CD14-positive monocyte (primary cell): ENCODE data around the gene HAPLN3. TPM values are rescaled to one million over a fixed set of nuclear protein-coding genes. Genes with fewer than 3 reads are reported as not detected.

Experiments used
- DNase-seq, 3 donors: peaks; one replicate each; pipeline ENCODE4 v3.0.0-alpha.2; 2011 to 2022
- H2AFZ ChIP-seq: 2 replicates; pipeline ENCODE4 v1.6.0; 2012; ENCODE audit warnings: mild to moderate bottlenecking, low read depth, low read length, inconsistent platforms; ENCODE audit not compliant: insufficient read depth, poor library complexity, severe bottlenecking
- H3K27ac ChIP-seq, 2 donors: 1 replicate in 1 of 2; 2 replicates in 1 of 2; pipeline ENCODE4 v1.5.1; 2012 to 2013; ENCODE audit warnings: low read length in 2 of 2, control low read depth in 1 of 2, inconsistent platforms in 1 of 2, low read depth in 1 of 2, mild to moderate bottlenecking in 1 of 2
- H3K27me3 ChIP-seq, 2 donors: one replicate each; pipeline versions ENCODE4 v1.6.0 to v1.6.1; 2011 to 2013; ENCODE audit warnings: low read length in 2 of 2; ENCODE audit not compliant: control insufficient read depth in 2 of 2, insufficient read depth in 2 of 2
- H3K36me3 ChIP-seq, 2 donors: replicated peaks in 1 of 2; 1 replicate in 1 of 2; 2 replicates in 1 of 2; pipeline versions ENCODE4 v1.5.1 to v1.6.1; 2012 to 2013; ENCODE audit warnings: low read length in 2 of 2, control low read depth in 1 of 2, inconsistent platforms in 1 of 2, mild to moderate bottlenecking in 1 of 2; ENCODE audit not compliant: insufficient read depth in 2 of 2, control insufficient read depth in 1 of 2
- H3K4me1 ChIP-seq, 2 donors: 1 replicate in 1 of 2; 2 replicates in 1 of 2; pipeline versions ENCODE4 v1.5.1 to v1.6.1; 2012 to 2013; ENCODE audit warnings: low read length in 2 of 2, control low read depth in 1 of 2, inconsistent platforms in 1 of 2, mild to moderate bottlenecking in 1 of 2, moderate library complexity in 1 of 2; ENCODE audit not compliant: insufficient read depth in 2 of 2, control insufficient read depth in 1 of 2
- H3K4me2 ChIP-seq: replicated peaks from 2 replicates; pipeline ENCODE3; 2012; ENCODE audit warnings: low read length, moderate library complexity, mild to moderate bottlenecking; ENCODE audit not compliant: poor library complexity, severe bottlenecking; ENCODE audit errors: extremely low read depth
- H3K4me3 ChIP-seq, 3 experiments: fragments of 200-600 bp in 1 of 3; sonication (generic) in 1 of 3; replicated peaks in 1 of 3; 1 replicate in 2 of 3; 2 replicates in 1 of 3; pipeline ENCODE4 v1.5.1; 2011 to 2013; ENCODE audit warnings: low read length in 3 of 3, mild to moderate bottlenecking in 3 of 3, control low read depth in 2 of 3, low read depth in 2 of 3, inconsistent platforms in 1 of 3, moderate library complexity in 1 of 3
- H3K79me2 ChIP-seq: 2 replicates; pipeline ENCODE4 v1.6.0; 2012; ENCODE audit warnings: mild to moderate bottlenecking, control low read depth, inconsistent platforms, low read length, moderate library complexity; ENCODE audit not compliant: insufficient read depth
- H3K9ac ChIP-seq: 2 replicates; pipeline ENCODE4 v1.6.0; 2017; ENCODE audit warnings: low read length, mild to moderate bottlenecking; ENCODE audit not compliant: insufficient read depth, poor library complexity, severe bottlenecking
- H3K9me3 ChIP-seq, 2 donors: replicated peaks in 1 of 2; 1 replicate in 1 of 2; 2 replicates in 1 of 2; pipeline versions ENCODE4 v1.5.1 to v1.6.1; 2012 to 2013; ENCODE audit warnings: low read length in 2 of 2, control low read depth in 1 of 2; ENCODE audit not compliant: control insufficient read depth in 1 of 2, insufficient read depth in 1 of 2
- H4K20me1 ChIP-seq: 2 replicates; pipeline ENCODE4 v1.6.0; 2012; ENCODE audit warnings: mild to moderate bottlenecking, low read length, control low read depth, moderate library complexity; ENCODE audit not compliant: insufficient read depth
- H3K27ac Mint-ChIP-seq, 7 donors: one replicate each; pipeline ENCODE4 v1.8.0; 2020; ENCODE audit warnings: mild to moderate bottlenecking in 7 of 7, mixed read lengths in 7 of 7, moderate library complexity in 6 of 7, inconsistent platforms in 2 of 7
- H3K27me3 Mint-ChIP-seq, 3 donors: one replicate each; pipeline ENCODE4 v1.8.0; 2021 to 2022; ENCODE audit warnings: low read depth in 3 of 3, mild to moderate bottlenecking in 3 of 3, mixed read lengths in 3 of 3, moderate library complexity in 3 of 3, inconsistent platforms in 1 of 3
- H3K36me3 Mint-ChIP-seq, 2 donors: one replicate each; pipeline ENCODE4 v1.8.0; 2020; ENCODE audit warnings: mixed read lengths in 2 of 2, inconsistent platforms in 1 of 2, mild to moderate bottlenecking in 1 of 2
- H3K4me1 Mint-ChIP-seq: one replicate; pipeline ENCODE4 v1.8.0; 2020; ENCODE audit warnings: mild to moderate bottlenecking, mixed read lengths
- H3K4me3 Mint-ChIP-seq, 2 donors: one replicate each; pipeline ENCODE4 v1.8.0; 2020; ENCODE audit warnings: mild to moderate bottlenecking in 2 of 2, mixed read lengths in 2 of 2, moderate library complexity in 1 of 2
- H3K9me3 Mint-ChIP-seq, 7 donors: one replicate each; pipeline ENCODE4 v1.8.0; 2020 to 2022; ENCODE audit warnings: mixed read lengths in 7 of 7, mild to moderate bottlenecking in 6 of 7, moderate library complexity in 6 of 7, inconsistent platforms in 2 of 7
- CTCF ChIP-seq: fragments of 200-600 bp; IDR thresholded peaks from one replicate; pipeline ENCODE4 v1.8.0; 2022; ENCODE audit warnings: antibody characterized with exemption, mild to moderate bottlenecking
- WGBS: methylation state at CpG from one replicate; pipeline ENCODE4 v1.1.5; 2013; ENCODE audit warnings: missing lambda C conversion rate; ENCODE audit not compliant: insufficient coverage; 5-methylcytosine and 5-hydroxymethylcytosine counted together
- intact Hi-C, 2 donors: fragments of 100-400 bp; cut with micrococcal nuclease; formaldehyde crosslinking; loops; one replicate each; pipeline versions ENCODE4 v1.15.0 to v1.15.1; 2023
- polyA plus RNA-seq, 3 donors: library from polyadenylated mRNA; depleted of rRNA in 1 of 3; unstranded in 2 of 3; stranded (reverse) in 1 of 3; fragments of 300-500 nt in 2 of 3; fragments of >200 nt in 1 of 3; fragmentation: Illumina TruSeq in 2 of 3; gene quantifications; 1 replicate in 2 of 3; 2 replicates in 1 of 3; pipeline ENCODE4 v1.2.3, GENCODE V29; 2012 to 2021

The HAPLN3 gene
- polyA plus RNA-seq, 3 donors, result 0.60 to 2.8 (median 0.65) TPM

GRCh38 chr15:88874684-88875083 is 20.7 kb downstream of the HAPLN3 start:
- Mint-ChIP-seq H3K27me3 (peaks cover under 1 to 3% (median 3%) of the 10 kb centered on the region in 3 donors), H3K4me1 (no peaks in the 10 kb centered on the region), H3K27ac (no peak overlapping the region), H3K36me3 (no peaks in the 10 kb centered on the region), H3K9me3 (no peaks in the 10 kb centered on the region), H3K4me3 (no peak overlapping the region)
- no peak for DNase-seq
- Histone ChIP-seq H3K4me2 (no peak overlapping the region), H3K4me1 (no peaks in the 10 kb centered on the region), H3K36me3 (no peaks in the 10 kb centered on the region), H3K9ac (no peak overlapping the region), H3K4me3 (no peak overlapping the region), H3K9me3 (no peaks in the 10 kb centered on the region), H3K79me2 (no peaks in the 10 kb centered on the region), H4K20me1 (no peaks in the 10 kb centered on the region), H3K27me3 (no peaks in the 10 kb centered on the region), H2AFZ (no peak overlapping the region), H3K27ac (no peak overlapping the region)
- WGBS, result 38% methylated on average over 1 of the region's 6 CpGs
- TF ChIP-seq CTCF, result no peak
- intact Hi-C loops, result no loop called here

GRCh38 chr15:88874275-88874674 is 21.1 kb downstream of the HAPLN3 start:
- intact Hi-C loops, result no loop called here
- no peak for DNase-seq
- no peak overlapping the region for H3K4me3 ChIP-seq
- no peak overlapping the region for H3K9ac ChIP-seq
- Mint-ChIP-seq H3K4me1 (no peaks in the 10 kb centered on the region), H3K27ac (no peak overlapping the region), H3K27me3 (peaks cover 3% of the 10 kb centered on the region in 3 donors), H3K4me3 (no peak overlapping the region), H3K9me3 (no peaks in the 10 kb centered on the region), H3K36me3 (no peaks in the 10 kb centered on the region)
- no peaks in the 10 kb centered on the region for H3K79me2 ChIP-seq
- no peaks in the 10 kb centered on the region for H3K27me3 ChIP-seq
- WGBS, result 90% methylated on average over 10 of the region's 15 CpGs
- H3K36me3 ChIP-seq, result no peaks in the 10 kb centered on the region
- H3K9me3 ChIP-seq, result no peaks in the 10 kb centered on the region
- no peaks in the 10 kb centered on the region for H4K20me1 ChIP-seq
- H3K4me1 ChIP-seq, result no peaks in the 10 kb centered on the region
- no peak overlapping the region for H3K27ac ChIP-seq
- no peak overlapping the region for H2AFZ ChIP-seq
- no peak overlapping the region for H3K4me2 ChIP-seq
- TF ChIP-seq CTCF, result no peak
